Inflammatory macrophage treated with lipopolysaccharide for 4 hours (primary cell): ENCODE data around the gene RPS6KA4.

Source experiments
- DNase-seq: peaks from one replicate; pipeline ENCODE4 v3.0.0-alpha.2; 2020

The RPS6KA4 gene

DNA sequence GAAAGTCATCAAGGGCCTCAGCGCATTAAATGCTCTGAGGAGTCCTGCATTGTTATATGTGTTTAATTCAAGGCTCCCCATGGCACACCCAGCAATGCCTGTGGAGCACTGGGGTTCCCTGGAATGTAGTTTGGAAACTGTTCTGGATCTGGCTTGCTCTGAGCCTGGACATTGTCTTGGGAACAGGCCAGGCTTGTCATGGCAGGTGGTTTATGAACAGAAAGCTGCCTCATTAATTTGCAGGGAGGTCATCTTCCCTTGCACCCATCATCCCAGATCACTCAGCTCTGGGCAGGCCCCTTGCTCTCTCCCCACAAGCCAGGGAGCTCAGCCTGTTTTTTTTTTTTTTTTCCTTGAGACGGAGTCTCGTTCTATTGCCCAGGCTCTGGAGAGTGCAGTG is 32.9 kb downstream of the RPS6KA4 start:
- DNase-seq, result no peak

DNA sequence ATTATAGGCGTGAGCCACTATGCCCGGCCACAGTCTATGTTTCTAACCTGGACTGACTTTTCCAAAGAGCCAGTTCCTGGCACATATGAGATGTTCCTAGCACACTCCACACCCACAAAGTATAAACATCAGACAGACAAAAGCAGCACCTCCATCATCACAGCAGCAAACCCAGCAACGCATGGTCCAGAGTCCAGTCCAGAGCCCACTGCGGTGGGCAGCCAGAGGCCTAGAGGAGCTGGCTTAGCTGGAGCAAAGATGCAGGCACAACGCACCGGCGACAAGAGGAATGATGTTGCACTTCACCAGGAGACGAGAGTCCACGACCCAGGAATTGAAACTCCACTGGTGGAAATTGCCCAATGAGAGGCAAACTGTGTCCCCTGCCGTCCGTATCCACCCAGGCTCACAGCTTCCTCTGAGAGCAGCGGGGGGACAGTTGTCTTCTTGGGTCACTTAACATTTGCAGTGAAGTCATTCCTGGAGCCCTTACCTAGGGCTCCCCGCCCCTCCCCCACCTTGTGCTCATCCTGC is 36.6 kb downstream of the RPS6KA4 start:
- DNase-seq, result peak; percentile 53

DNA sequence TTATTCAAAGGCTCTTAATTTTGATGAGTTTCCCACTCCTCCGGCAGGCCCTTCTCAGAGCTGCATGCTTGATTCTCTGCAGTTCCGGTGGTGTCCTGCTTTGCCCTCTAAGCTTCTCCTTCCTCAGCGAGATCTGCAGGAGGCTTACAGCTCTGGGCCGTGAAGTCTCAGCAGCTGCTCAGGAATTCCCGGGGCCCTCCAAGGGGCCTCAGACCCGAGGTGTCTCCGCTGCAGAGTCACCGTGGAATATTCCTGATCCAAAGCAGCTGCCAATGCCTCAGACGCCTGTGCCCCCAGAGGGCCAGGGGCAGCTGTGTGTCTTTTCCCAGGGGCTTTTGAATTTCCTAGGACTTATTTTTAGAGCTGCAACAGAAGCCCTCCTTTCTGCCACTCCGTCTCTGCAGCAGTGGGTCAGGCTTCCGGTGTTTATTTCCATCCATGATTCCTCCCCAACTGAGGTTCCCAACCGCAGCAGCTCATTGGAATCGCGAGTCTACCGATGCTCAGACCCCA is 37.2 kb downstream of the RPS6KA4 start:
- no peak for DNase-seq

DNA sequence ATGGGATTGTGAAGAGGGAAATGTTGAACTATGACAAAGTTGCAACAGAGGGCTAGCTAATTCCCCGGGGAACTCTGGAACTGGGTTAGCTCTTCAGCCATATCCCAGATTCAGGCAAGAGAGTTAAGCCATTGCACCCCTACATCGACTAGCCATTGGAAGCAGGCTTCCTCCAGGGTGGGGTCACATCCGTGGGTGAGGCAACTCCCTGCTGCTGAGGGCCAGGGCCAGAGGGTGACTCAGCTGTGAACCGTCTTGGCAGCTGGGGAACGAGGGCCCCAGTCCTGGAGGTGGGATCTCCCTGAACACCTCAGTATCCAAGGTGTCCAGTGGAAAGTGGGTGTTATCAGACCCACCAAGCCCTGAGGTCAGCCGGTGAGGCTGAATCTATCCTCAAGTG is 41.1 kb downstream of the RPS6KA4 start:
- peak; percentile 64 for DNase-seq

DNA sequence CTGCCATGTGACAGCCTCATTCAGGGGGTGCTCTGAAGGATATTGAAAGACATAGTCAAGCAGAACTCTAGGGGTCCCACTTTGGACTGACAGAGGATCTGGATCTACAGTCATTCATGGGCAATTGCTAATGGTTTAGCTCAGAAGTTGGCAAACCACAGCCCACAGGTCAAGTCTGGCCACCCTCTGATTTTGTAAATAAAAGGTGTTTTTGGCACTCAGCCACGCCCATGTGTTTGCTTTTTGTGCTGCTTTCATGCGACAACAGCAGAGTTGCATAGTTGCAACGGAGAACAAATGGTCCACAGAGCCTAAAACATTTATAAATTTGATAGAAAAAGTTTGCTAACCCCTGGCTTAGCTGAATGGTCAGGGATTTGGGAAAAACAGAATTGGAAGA is 41.7 kb downstream of the RPS6KA4 start:
- no peak for DNase-seq

DNA sequence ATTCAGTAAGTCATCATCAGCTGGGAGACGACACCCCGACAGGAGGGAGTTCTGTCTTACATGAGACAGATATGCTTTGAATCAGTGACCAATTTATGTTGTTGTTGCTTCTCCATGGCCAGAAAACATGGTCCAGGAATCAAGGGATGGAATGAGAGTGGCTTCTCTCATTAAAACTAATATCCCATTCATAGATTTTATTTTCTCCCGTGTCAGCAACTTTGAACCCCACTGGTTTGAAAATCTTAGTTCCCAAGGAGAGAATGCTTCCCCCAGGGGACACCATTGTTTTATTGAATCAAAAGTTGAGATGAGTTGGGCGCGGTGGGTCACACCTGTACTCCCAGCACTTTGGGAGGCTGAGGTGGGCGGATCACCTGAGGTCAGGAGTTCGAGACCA is 42.8 kb downstream of the RPS6KA4 start:
- DNase-seq, result no peak

DNA sequence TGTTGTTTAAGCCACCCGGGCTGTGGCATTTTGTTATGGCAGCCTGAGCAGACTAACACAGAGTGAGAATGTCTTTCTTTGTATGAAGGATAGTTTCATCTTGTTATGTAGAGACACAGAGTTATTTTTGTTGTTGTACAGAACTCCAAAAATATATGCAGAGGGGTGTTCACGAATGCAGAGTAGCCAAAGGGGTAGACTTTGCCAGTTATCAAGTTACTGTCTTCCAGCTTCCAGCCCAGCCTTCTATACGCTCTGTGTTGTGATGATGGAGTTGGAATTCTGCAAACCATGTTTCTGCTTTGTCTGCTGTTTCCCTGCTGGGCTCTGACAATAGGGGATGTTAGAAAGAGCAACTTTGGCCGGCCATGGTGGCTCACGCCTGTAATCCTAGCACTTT is 44.1 kb downstream of the RPS6KA4 start:
- no peak for DNase-seq

DNA sequence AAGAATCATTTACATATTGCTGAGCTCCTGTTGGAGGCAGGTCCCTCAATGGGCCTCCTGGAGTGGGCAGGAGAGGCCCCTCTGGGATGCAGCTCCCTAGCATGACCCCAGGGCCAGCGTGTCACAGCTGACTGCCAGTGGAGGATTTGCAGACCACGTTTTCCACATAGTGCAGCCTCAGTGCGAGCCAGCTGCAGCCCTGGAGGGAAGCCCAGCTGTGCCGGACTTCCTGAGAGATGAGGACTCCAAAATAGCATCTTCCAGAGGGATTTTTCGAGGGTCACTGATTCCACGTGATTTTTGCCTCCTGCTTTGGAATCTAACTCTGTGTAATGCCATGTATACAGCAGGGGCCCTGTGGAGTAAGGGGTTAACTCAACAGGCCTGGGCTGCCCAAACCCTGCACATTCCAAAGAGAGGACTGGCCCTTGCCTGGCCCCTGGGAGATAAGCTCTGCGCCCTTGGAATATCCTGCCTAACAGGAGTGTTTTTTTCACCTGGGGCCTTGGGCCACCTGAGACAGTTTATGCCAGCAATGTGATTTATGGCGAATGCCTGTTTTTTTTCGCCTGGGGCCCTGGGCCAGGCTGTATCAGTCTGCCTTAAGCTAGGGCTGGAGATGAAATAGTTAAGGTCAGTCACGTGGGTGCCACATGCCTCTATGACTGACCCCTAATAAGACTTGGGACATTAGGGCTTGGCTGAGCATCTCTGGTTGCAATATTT is 47.4 kb downstream of the RPS6KA4 start:
- no peak for DNase-seq

DNA sequence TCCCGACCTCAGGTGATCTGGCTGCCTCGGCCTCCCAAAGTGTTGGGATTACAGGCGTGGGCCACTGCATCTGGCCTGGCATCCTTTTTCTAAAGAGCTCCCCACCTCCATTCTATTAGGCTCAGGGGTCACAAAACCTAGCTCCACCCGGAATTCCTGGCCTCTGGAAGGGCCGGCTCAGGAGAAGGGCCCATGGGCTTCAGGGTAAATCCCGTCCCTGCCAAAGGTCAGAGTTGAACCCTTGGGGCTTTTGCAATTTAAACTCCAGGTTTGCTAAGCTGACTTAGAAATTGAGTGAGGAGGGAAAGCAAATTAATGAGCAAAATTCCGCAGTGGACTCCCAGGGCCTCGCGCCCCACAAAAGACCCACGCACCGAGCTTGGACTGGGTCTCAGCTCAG is 48.3 kb downstream of the RPS6KA4 start:
- no peak for DNase-seq

DNA sequence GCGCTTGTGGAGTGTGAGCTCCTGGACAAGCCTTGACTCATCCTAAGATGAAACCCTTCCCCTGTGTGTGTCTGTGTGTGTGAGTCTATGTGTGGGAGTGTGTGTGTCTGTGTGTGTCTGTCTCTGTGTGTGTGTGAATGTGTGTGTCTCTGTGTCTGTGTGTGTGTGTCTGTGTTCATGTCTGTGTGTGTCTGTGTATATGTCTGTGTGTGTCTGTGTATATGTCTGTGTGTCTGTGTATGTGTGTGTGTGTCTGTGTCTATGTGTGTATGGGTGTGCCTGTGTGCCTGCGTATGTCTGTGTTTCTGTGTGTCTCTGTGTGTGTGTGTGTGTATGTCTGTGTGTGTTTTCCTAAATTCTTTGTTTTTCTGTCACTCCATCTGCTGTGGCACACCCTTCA is 48.7 kb downstream of the RPS6KA4 start:
- DNase-seq, result no peak

DNA sequence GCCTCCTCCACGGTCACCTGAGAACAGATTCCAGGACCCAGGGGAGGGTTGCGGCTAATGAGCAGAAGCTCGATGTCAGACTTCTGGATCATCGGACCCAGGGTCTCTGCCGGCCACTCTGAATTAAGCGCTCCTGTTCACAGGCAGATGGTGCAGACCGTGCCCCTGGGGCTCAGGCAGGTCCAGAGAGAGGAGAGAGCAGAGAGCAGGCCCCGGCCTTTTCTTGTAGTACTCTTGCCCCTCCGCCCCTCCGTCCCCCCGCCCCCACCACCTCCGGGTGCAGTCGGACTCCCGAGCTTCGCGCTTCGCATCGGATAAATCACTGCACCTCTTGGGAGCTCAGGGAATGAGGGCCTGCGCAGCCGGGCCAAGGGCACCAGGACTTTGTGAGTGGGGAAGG is 50.3 kb downstream of the RPS6KA4 start:
- DNase-seq, result no peak

DNA sequence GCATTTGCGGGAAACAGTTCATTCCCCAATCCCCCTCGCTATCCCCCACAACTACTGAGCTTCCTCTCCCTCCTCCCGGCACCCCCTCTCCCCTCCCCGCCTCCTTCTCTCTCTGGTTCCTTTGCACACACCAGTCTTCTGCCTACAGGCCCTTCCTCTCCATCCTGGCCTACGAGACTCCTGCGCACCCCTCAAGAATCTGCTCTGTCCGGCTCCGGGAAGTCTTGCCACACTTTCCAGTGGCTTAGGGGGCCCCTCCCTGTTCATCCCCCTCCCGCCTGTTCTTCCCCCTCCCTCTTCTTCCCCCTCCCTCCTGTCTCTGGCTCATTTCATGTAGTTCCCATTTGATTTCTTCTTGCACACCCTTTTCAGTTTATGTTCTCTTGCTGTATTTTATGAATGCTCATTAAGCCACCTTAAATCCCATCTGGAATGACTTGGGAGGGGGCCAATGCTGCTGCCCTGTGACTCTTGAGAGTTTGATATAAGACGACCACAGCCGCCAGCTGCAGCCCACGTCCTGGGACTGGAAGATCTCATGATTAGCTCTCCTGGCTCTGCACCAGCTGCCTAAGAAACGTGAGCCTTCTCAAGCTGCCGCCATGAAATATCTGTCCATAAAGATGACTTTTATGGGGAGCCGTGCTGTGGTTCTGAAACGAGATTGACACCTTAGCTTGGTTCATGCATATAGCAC is 50.9 kb downstream of the RPS6KA4 start:
- DNase-seq, result no peak

DNA sequence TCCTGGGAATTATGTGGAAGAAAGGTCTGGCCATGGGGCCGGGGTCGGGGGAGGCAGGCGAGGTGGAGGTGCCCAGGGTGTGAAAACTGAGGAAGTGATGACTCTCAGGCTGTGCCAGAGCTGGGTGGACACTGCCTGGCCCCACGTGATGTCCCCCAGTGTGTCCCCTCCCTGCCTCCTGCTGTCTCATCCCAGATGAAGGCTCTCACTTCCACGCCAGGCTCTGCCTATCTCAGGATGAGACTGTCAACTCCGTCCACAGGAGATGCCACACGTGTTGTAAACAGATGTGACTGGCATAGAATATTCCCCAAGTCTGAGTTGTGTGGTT is 51.4 kb downstream of the RPS6KA4 start:
- DNase-seq, result no peak

DNA sequence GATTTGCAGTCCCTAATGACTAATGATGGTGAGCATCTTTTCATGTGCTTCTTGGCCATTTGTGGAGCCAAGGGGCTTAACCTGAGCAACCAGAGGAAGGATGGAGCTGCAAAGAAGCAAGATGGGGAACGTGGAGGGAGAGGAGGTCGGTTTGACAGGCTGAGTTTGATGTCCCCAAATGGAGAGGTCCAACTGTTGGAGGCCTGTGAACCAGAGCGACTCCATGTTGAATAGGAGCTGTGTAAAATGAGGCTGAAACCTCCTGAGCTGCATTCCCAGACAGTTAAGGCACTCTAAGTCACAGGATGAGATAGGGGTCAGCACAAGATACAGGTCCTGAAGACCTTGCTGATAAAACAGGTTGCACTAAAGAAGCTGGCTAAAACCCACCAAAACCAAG is 54.5 kb downstream of the RPS6KA4 start:
- DNase-seq, result no peak

DNA sequence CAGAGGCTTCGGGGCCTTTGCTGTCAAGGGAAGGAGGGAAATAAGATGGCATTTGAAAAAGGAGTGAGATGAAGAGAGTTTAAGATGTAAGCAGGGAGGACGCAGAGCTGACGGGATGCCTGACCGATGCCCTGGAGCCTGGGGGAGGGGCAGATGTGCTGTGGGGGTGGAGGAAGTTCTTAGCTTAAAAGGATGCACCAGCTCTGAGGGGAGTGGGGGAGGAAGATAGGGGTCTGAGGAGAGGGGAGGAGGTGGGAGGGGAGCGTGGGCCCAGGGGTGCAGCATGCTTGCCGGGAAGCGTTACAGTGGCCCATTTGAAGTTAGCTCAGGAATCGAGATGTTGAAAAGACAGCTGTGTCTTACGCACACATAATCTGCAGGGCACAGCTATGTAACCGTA is 56.3 kb downstream of the RPS6KA4 start:
- no peak for DNase-seq

DNA sequence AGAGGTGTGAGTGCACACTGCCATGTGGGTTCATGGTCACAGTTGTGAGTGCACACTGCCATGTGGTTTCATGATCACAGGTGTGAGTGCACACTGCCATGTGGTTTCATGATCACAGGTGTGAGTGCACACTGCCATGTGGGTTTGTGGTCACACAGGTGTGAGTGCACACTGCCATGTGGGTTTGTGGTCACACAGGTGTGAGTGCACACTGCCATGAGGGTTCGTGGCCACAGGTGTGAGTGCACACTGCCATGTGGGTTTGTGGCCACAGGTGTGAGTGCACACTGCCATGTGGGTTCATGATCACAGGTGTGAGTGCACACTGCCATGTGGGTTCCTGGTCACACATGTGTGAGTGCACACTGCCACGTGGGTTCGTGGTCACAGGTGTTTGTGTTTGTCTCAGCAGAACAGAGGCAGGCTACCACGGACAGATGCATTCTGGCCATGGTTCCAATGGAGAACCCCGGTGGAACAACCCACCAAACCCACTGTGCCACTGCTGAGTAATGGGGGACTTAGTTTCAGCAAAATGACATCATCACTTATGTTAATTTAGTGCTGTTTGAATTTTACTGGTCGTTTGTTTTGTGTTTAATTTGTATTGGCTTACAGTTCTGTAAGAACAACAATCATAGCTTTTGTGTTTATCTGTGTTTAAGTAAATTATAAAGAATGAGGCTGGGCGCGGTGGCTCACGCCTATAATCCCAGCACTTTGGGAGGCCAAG is 57.2 kb downstream of the RPS6KA4 start:
- DNase-seq, result no peak

DNA sequence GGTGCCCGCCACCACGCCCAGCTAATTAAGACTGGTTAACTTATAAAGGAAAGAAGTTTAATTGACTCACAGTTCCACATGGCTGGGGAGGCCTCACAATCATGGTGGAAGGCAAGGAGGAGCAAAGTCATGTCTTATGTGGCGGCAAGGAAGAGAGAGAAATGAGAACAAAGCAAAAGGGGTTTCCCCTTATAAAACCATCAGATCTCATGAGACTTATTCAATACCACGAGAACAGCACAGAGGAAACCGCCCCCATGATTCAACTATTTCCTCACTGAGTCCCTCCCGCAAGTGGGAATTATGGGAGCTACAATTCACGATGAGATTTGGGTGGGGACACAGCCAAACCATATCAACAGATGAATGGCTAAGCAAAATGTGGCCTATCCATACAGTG is 59.3 kb downstream of the RPS6KA4 start:
- DNase-seq, result peak; percentile 55

DNA sequence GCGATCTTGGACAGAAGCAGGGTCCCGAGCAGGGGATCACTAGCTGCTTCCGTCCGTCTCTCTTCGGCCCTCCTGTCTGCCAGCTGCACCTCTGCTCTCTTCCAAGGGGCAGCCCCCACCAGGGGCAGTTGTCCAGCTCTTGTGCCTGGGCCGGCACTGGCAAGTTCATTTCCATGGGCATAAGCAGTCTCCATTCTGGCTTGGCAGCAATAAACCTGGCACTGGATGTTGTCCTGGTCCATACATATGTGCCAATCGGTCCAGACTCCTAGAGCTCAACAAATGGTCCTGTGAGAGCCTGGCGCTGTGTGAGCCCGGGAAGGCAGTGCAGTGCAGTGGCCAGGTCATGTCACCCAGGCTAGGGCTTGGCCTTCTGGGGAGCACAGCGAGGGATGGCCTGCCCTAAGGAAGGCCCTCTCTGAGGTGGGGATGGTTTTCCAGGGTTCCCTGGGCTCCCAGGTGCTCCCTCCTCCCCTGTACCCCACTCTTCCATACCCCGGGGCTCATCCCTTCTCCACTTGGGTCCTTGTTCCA is 60.4 kb downstream of the RPS6KA4 start:
- no peak for DNase-seq

DNA sequence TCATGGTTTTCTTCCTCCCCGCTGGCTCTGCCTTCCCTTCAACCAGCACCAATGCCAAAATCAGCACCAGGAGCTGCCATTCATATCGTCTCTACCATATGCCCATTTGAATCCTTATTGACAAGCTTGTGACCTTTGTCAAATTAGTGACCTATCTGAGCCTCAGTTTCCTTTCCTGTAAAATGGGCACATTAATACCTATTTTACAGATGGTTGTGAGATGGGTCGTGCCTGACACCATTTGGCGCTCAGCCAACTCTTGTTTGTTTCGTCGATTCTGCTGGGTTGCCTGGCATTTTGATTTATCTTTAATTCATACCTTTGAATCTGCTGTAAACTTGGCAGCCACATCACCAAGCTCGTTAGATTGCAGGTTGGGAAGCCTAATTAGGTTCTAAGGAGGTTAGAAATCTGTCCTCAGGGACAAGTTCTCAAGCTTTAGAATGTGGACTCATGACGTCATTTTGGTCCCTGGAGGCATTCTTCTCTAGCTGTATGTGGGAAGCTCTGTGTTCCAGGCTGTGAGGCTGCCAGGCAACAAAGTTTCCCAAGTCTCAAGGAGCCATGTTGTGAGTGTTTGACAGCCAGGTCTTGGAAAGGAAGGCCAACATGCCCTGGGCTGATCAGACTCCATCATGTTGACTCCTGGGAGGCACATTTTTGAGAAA is 61.0 kb downstream of the RPS6KA4 start:
- DNase-seq, result no peak
